Activated T-cell treated with anti-CD3 and anti-CD28 coated beads, Interleukin-2, amount 50 U/mL, for 24 hours (primary cell): Measurements from ENCODE around the gene GAS6.
A peak's percentile ranks its signal among the peaks of the same experiment; 100 is the strongest.

Experiments used
- DNase-seq: peaks from one replicate; pipeline ENCODE4 v3.0.0-alpha.2; 2020
- H3K27ac Mint-ChIP-seq: 2 replicates; pipeline ENCODE4 v1.8.0; 2020; ENCODE audit warnings: mild to moderate bottlenecking, mixed read lengths
- H3K27me3 Mint-ChIP-seq: 2 replicates; pipeline ENCODE4 v1.8.0; 2020; ENCODE audit warnings: mixed read lengths
- H3K36me3 Mint-ChIP-seq: 2 replicates; pipeline ENCODE4 v1.8.0; 2020; ENCODE audit warnings: low read depth, mixed read lengths
- H3K4me1 Mint-ChIP-seq: 2 replicates; pipeline ENCODE4 v1.8.0; 2020; ENCODE audit warnings: low read depth, mixed read lengths
- H3K4me3 Mint-ChIP-seq: 2 replicates; pipeline ENCODE4 v1.8.0; 2020; ENCODE audit warnings: mild to moderate bottlenecking, moderate library complexity, mixed read lengths
- H3K9me3 Mint-ChIP-seq: 2 replicates; pipeline ENCODE4 v1.8.0; 2020; ENCODE audit warnings: mixed read lengths

GAS6 gene

DNA sequence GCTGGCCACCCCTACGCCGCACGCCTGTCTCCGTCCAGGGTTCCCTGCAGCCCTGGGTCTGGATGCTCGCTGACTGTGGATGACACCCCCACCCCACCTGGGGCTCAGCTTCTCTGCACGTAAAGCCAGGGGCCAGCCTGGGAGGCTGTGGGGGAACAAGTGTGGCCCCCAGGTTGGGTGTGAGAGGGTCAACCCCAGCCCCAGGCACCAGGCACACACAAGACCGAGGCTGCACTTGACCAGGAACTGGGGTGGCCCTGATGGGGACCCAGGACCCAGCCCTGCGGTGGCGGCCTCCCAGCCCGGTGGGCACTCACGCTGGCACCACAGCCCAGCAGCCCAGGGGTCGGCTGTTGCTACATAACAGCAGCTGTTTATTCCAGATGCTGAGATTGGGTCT lies 41.6 kb downstream of the GAS6 start:
- Mint-ChIP-seq H3K4me3 (no peak overlapping the region), H3K36me3 (peaks cover 41% of the 10 kb centered on the region), H3K27me3 (no peaks in the 10 kb centered on the region), H3K27ac (no peak overlapping the region), H3K4me1 (peaks cover 3% of the 10 kb centered on the region), H3K9me3 (no peaks in the 10 kb centered on the region)
- DNase-seq = no peak

DNA sequence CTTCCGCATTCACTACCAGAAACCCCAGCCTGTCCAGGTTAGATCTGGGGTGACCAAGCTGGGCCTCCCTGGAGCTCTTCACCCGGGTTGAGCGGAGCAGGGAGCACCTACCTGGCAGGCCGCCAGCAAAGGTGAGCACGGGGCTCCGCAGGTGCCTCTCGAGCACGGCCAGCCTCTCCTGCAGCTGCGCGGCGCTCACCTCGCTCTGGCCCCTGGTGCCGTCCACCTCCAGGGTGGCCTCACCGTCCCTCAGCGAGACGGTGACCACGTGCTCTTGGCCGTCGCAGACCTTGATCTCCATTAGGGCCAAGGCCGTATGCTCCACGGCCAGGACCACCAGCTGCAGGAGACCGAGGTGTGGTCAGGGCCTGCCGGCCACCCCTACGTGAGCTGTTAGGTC lies 42.0 kb downstream of the GAS6 start:
- Mint-ChIP-seq H3K36me3 (peaks cover 39% of the 10 kb centered on the region), H3K9me3 (no peaks in the 10 kb centered on the region), H3K4me1 (peaks cover 6% of the 10 kb centered on the region), H3K4me3 (no peak overlapping the region), H3K27me3 (no peaks in the 10 kb centered on the region), H3K27ac (no peak overlapping the region)
- no peak for DNase-seq

DNA sequence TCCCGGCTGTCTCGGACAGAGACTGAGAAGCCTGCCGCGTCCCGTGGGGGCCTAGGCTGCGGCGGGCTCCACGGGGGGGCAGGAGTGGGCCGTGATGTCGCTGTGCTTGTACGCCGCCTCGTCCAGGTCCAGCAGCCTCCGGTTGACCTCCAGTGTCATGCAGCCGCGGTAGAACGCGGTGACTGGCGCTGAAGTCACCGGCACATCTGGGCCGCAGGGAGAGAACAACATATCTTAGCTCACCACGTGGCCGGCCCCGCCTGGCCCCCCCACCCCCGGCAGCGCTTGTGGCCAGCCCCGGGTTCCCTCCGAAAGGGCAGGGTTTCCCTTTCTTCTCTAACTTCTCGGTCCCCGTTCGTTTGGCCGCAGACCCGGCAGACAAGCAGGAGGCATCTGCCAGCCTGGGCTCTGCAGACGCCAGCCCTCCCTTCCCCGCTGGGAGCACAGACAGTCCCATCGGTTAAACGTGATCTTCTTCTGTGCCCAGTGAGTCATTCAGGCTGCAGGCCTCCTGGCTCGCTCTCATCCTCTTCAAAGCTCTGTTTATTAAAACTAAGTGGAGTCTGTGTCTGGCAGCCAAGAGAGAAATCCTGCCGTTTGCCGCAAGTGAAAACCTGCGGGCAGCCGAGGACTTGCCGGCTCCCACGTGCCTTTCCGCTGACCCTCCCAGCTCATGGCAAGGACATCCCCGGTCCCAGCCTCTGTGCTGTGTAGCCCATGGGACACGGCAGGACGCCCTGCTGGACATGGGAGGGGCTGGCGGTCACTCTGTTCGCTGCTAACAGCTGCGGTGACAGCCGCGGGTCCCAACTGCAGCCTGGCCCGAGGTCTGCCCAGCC lies 42.8 kb downstream of the GAS6 start:
- Mint-ChIP-seq H3K36me3 (peaks cover 42% of the 10 kb centered on the region), H3K4me3 (no peak overlapping the region), H3K27me3 (no peaks in the 10 kb centered on the region), H3K9me3 (no peaks in the 10 kb centered on the region), H3K27ac (no peak overlapping the region), H3K4me1 (peaks cover 14% of the 10 kb centered on the region)
- no peak for DNase-seq

DNA sequence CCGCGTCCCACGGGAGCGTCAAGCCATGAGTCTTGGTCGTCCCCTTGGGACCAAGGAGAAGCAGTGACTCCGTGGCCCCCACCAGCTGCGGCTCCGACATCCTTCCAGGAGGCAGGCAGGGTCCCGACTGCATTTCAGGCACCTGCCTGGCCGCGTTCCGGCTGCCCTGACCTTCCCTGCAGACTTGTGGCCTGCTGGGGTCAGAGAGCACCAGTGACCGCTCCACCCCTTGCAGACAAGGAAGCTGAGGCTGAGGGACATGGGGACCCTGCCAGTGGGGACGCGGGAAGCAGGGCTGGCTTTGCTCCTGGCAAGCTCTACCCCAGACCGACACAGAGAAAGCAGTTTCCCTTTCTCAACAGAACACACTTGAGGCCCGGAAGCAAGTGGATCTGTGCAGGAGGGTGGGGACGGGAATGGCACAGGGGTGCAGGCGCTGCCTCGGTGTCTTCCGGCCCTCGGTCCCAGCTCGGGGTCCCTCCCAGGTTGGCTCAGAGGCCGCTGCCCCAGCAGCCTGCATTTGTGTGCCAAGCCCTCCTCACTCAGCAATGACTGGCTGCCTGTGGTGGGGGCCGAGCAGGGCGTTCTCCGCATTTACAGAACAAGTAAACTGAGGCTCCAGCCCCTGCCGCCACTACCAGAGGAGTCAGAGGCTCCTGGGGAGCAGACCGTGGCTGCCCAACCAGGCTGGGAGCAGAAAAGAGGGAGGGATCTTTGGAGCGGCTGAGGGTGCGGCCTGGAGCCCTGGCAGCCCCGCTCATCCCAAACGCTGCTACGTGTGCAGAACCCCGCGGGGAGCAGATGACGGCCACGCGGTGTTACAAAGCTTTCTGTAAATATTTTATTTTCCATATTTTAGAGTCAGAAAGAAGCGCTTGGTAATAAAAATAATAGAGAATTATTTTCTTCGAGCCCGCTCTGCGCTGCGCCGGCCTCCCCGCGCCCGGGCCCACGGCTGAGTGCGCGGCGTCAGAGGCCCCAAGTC lies 43.9 kb downstream of the GAS6 start:
- H3K4me1 Mint-ChIP-seq = peaks cover 21% of the 10 kb centered on the region
- no peak overlapping the region for H3K4me3 Mint-ChIP-seq
- H3K9me3 Mint-ChIP-seq = no peaks in the 10 kb centered on the region
- H3K27me3 Mint-ChIP-seq = no peaks in the 10 kb centered on the region
- H3K36me3 Mint-ChIP-seq = peaks cover 42% of the 10 kb centered on the region
- H3K27ac Mint-ChIP-seq = no peak overlapping the region
- no peak for DNase-seq

DNA sequence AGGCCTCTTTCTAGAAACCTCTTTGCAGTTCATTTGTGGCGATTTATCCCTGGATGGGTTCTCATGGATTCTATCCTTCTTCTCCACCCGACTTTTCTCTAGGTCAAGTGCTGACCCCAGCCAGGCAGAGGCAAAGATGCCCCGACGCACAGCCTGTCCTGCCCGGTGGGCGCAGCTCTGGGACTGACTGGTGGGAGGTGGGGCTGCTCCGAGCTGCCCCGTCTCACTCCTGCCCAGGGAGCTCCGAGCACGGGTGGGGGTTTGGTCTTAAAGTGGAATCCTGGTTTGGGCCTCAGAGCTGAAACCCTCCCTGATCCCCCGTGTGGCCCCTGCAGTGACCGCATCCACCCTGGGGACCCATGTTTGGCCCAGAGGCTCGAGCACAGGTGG lies 44.5 kb downstream of the GAS6 start:
- H3K27me3 Mint-ChIP-seq = no peaks in the 10 kb centered on the region
- H3K9me3 Mint-ChIP-seq = no peaks in the 10 kb centered on the region
- no peak for DNase-seq
- peaks cover 21% of the 10 kb centered on the region for H3K4me1 Mint-ChIP-seq
- H3K4me3 Mint-ChIP-seq = no peak overlapping the region
- no peak overlapping the region for H3K27ac Mint-ChIP-seq
- peaks cover 38% of the 10 kb centered on the region for H3K36me3 Mint-ChIP-seq

DNA sequence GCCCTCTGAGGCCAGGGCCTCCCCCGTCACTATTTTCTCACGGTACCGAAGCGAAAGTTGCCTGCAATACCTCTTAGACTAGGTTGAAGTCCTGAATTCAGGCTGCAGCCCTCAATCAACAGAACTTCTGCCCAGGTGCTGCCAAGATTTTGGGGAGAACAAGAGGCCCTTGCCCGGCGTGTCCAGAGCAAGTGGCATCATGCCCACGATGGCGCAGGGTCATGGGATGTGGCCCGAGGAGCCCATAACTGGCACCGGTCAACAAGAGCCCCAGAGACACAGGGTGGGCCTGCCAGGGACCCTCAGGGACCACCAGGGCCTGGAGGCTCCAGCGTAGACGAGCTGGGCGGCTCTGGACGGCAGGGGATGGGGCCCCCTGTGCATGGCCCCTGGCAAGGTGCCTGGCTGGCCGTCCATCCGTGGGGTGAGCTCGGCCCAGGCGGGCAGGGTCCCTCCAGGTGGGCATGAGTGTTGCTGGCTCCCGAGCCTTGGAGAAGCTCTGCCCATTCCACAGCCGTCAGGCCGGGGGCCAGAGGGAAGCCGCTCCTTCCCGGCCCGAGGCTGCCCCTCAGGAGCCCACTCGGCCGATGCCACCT lies 45.1 kb downstream of the GAS6 start:
- peaks cover 21% of the 10 kb centered on the region for H3K4me1 Mint-ChIP-seq
- H3K4me3 Mint-ChIP-seq = no peak overlapping the region
- no peak overlapping the region for H3K27ac Mint-ChIP-seq
- no peaks in the 10 kb centered on the region for H3K9me3 Mint-ChIP-seq
- no peak for DNase-seq
- no peaks in the 10 kb centered on the region for H3K27me3 Mint-ChIP-seq
- peaks cover 37% of the 10 kb centered on the region for H3K36me3 Mint-ChIP-seq

DNA sequence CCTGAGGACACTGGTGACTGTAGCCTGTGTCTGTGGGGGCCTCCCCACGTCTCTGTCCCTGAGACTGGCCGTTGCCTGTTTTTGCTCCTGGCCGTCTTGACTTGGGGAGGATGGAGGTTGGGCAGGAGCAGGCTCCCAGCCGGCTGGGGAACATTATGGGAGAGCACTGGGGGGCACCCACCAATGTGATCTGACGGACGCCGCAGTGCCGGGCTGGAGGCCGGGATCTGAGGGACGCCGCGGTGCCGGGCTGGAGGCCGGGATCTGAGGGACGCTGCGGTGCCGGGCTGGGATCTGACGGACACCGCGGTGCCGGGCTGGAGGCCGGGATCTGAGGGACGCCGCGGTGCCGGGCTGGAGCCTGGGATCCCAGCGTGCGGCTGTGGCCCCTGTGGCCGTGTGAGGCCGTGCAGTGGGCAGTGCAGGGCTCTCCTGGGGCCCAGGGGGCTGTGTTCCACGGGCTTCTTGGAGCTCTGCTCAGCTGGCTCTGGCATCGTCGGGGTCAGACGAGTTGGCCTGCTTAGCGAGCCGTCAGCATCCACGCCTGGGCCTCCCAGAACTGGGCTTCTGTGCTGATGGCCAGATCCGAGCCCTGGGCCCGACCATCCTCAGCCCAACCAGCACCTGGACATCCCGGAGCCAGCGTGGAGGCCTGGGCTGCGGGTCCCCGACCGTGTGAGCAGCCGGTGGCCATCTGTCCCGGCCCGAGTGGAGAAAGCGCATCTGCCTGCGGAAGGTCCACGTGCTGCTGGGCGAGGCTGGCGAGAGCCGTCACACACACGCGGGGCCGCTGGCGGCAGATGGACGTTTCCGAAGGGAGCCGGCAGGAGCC lies 45.8 kb downstream of the GAS6 start:
- H3K27me3 Mint-ChIP-seq = no peaks in the 10 kb centered on the region
- H3K4me3 Mint-ChIP-seq = no peak overlapping the region
- peaks cover 21% of the 10 kb centered on the region for H3K4me1 Mint-ChIP-seq
- H3K9me3 Mint-ChIP-seq = no peaks in the 10 kb centered on the region
- H3K36me3 Mint-ChIP-seq = peaks cover 37% of the 10 kb centered on the region
- H3K27ac Mint-ChIP-seq = no peak overlapping the region
- no peak for DNase-seq

DNA sequence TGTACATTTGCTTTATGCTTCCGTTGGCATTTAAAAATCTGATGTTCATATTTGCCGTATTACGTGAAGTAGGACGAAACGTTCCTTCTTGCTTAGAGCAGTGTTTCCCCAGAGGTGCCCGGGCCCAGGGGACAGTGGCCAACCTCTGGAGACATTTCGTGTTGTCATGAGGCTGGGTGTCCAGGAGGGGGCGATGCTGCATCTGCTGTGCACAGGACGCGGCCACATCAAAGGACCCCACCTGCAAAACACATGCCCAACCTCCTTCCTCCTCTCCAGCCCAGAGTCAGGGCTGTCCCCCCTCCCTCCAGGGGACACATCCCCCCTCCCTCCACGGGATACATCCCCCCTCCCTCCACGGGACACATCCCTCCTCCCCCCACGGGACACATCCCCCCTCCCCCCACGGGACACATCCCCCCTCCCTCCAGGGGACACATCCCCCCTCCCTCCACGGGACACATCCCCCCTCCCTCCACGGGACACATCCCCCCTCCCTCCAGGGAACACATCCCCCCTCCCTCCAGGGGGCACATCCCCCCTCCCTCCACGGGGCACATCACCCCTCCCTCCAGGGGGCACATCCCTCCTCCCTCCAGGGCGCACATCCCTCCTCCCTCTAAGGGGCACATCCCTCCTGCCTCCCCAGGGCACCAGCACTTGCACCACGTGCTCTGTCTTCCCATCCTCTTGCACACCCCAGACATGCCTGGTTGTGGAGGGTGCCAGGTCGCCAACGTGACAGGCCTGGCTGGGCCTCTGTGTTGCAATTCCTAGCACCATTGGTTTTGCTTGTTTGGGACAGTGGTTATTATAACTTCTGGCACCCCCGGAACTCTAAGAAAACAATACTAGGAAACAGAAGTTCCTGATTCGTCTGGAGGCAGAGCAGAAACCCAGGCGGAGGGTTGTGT lies 46.7 kb downstream of the GAS6 start:
- Mint-ChIP-seq H3K36me3 (peaks cover 34% of the 10 kb centered on the region), H3K27ac (peak overlapping the region; percentile 88), H3K9me3 (no peaks in the 10 kb centered on the region), H3K27me3 (no peaks in the 10 kb centered on the region), H3K4me1 (peaks cover 21% of the 10 kb centered on the region), H3K4me3 (peak overlapping the region; percentile 87)
- peak; percentile 88 for DNase-seq

DNA sequence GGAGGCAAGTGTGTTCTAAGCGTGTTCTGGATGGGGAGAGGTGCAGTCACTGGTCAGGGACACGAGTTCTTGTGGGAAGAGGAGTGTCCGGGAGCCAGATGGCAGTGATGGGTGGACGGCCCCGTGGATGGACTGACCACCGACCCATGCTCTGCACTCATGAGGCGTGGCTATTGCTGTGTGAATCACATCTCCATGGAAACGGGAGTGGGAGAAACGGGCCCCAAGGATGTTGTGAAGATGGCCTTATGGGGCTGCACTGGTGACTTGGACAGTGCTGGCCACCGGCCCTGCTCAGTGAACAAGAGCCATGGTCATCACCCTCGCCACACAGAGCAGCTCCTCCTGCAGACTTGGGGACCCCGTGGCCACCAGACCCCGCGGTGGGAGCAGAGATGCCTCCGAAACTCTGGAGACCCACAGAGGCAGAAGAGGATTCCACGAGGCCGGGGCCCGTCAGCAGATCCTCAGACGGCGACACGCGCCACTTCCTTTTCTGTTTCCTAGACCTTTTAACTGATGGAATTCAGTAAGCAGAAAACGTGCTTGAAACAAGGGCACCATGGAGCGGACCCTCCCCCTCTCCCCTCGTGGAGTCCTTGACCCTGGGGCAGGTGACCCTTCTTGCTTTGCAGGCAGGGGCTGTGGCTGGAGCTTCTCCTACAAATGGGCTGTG lies 47.5 kb downstream of the GAS6 start:
- no peaks in the 10 kb centered on the region for H3K27me3 Mint-ChIP-seq
- H3K4me1 Mint-ChIP-seq = peaks cover 21% of the 10 kb centered on the region
- H3K4me3 Mint-ChIP-seq = peak overlapping the region; percentile 87
- H3K27ac Mint-ChIP-seq = peak overlapping the region; percentile 88
- H3K36me3 Mint-ChIP-seq = peaks cover 30% of the 10 kb centered on the region
- DNase-seq = no peak
- H3K9me3 Mint-ChIP-seq = no peaks in the 10 kb centered on the region

DNA sequence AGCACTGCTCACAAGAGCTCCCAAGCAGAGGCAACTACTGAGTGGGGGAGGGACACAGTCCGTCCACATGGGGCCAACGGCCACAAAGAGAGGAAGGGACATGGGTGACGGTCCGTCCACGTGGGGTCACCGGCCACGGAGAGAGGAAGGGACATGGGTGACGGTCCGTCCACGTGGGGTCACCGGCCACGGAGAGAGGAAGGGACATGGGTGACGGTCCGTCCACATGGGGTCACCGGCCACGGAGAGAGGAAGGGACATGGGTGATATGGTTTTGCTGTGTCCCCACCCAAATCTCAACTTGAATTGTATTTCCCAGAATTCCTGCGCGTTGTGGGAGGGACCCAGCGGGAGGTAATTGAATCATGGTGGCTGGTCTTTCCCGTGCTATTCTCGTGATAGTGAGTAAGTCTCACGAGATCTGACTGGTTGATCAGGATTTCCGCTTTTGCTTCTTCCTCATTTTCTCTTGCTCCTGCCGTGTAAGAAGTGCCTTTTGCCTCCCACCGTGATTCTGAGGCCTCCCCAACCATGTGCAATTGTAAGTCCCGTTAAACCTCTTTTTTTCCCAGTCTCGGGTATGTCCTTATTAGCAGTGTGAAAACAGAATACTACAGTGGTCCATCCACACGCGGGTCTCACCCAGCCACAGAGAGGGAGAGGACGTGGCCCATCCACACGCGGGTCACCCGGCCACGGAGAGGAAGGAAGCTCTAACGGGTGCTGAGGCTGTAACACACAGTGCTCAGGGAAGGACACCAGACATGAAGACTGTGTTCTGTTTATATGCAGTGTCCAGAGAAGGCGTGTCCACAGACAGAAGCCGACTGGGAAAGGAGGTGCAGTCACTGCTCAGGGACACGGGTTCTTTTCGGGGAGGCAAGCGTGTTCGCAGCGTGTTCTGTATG lies 48.5 kb downstream of the GAS6 start:
- peak overlapping the region; percentile 88 for H3K27ac Mint-ChIP-seq
- H3K9me3 Mint-ChIP-seq = no peaks in the 10 kb centered on the region
- H3K36me3 Mint-ChIP-seq = peaks cover 24% of the 10 kb centered on the region
- peak overlapping the region; percentile 87 for H3K4me3 Mint-ChIP-seq
- peaks cover 21% of the 10 kb centered on the region for H3K4me1 Mint-ChIP-seq
- DNase-seq = peak; percentile 58
- H3K27me3 Mint-ChIP-seq = no peaks in the 10 kb centered on the region

DNA sequence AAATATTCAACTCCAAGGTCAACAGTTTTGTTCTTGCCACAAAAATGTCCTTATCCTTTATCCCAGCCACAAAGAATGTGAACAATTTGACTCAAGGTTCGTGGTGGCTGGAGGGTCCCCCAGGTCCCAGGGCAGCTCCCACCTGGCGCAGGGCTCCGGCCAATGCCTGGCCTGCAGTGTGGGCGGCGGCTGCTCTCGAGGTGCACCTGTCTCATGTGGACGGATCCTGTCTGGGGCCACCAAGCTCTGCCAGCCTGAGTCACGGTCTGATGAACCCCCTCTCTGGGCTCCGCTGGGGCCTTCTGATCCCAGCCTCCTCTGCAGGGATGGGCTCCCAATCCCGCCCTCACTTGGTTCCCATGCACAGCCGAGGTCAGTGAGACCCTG lies 49.4 kb downstream of the GAS6 start:
- Mint-ChIP-seq H3K9me3 (no peaks in the 10 kb centered on the region), H3K4me3 (peak overlapping the region; percentile 20), H3K27ac (no peak overlapping the region), H3K4me1 (peaks cover 21% of the 10 kb centered on the region), H3K27me3 (no peaks in the 10 kb centered on the region), H3K36me3 (peaks cover 21% of the 10 kb centered on the region)
- no peak for DNase-seq
